A172 (cell line): ENCODE results near the gene CIROP. TPM values are rescaled to one million over a fixed set of nuclear protein-coding genes. Genes with fewer than 3 reads are reported as not detected.

ENCODE experiments used
- DNase-seq: peaks from one replicate; pipeline ENCODE4 v3.0.0-alpha.2; 2015; ENCODE audit warnings: low spot score
- total RNA-seq: library from RNA; depleted of rRNA; stranded (reverse); fragments of >200 nt; shearing (Covaris generic); gene quantifications from 2 replicates; pipeline ENCODE4 v1.2.3, GENCODE V29; 2014

Gene CIROP
- total RNA-seq, 1 experiment from 2014 or later: not detected

DNA sequence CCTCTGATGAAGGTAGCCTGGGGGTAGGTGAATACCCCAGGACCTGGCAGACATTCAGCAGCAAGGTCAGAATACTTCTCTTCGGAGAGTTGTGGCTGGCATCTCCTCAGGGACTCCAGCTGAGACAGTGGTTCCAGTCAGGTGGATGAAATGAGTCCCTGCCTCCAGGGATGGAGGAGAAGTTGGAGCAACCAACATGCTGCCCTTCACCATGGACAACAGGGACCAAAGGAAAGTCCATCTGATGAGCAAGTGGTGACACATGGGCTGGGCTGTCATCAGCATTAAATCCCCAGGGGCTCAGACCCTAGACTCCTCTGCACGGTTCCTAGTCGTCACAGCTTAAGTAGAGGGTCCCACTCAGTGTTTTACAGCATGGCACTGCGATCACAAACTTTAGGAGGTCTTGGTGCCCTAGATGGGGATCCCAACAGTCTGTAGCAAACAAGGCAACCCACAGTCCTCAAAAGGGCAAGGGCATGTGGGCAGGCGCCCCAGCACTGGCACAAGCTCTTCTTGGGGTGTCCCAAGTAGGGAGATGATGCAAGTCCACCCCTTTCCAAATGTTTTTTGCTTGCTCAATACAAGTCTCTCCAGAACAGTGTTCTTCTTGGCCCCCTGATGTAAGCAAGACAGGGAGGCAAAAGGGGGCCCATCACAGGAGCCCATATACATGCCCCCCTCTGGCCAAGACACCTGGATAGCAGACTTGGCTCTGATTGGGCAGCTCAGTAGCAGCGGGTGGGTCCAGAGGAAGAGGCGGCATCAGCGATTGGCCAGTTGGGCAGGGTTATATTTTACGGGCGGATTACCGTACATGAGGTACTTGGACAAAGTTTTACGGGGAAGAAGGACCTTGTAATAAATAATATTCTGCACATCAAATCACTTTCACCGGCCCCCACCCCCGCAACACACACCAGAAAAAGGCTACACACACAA, 36.7 kb downstream of the CIROP start:
- DNase-seq: no peak

DNA sequence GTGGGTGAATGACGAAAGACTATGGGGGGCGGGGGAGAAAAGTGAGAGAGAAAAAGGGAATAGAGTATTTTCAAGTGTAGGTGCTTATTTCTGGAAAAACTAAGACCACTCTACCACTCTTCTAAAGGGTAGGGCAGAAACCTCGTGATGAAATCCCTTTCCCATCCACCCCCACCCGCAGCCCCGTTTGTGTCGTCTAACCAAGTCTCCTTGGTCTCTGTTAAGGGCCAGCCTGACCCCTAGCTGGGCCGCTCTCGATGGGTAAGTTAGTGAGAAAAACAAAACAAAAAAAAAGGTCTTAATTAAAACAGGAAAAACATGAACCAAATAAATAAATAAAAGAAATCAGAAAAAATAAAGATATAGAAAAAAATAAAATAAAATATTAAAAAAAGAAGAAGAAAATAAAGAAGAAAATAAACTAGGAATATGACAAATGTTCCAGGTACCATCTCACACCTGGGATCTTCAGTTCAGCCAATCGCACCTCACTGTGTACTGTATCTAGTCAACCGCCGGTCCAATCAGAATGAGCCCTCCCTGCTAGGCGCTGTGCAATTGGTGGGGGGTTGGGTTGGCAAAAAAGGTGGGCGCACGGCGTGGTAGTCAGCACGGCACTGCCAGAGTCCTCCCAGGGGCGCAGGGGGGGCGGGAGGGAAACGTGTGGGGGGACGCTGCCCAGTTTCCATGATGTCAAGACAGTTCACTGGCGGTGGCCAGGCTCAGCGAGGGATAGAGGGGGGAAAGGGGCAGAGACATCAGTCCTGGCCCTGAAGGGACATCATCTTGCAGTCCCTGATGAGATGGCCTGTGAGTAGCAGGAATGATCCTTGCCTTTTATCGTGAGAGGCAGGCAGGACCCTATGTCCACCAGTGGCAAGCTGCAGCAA, 37.7 kb downstream of the CIROP start:
- no peak for DNase-seq

DNA sequence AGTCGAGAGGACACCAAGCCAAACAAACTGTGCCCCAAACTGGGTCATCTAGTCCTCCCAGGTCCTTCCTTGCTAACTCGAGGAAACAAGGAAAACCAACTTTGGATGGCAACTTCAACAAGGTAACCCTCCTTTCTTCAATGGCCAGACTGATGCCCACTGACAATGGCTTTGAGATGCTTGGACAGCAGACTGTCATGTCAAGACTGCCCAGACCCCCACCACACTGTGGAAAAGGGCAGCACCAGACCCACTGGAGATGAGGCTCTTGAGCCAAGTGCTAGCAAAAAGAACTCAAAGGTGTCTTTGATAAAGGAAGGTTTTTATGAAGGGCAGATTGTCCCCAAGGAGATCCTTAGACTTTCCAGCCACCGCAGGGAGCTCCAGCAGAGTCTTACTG, 38.4 kb downstream of the CIROP start:
- no peak for DNase-seq

DNA sequence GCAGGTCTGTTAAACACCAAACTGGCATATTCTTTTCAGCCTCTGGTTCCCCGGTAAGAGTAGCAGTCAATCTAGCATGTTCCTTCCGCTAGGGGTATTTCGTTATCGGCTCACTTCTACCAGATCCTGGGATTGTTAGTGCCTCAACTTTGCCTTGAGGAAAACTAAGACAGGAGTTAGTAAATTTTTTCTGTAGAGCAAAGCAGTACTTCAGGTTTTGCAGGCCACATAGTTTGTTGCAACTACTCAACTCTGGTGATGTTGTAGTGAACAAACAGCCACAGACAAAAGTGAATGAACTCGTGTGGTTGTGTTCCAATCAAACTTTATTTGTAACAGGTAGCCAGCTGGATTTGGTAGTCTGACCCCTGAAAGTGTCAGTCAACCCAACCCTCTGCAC, 41.2 kb downstream of the CIROP start:
- DNase-seq: no peak

DNA sequence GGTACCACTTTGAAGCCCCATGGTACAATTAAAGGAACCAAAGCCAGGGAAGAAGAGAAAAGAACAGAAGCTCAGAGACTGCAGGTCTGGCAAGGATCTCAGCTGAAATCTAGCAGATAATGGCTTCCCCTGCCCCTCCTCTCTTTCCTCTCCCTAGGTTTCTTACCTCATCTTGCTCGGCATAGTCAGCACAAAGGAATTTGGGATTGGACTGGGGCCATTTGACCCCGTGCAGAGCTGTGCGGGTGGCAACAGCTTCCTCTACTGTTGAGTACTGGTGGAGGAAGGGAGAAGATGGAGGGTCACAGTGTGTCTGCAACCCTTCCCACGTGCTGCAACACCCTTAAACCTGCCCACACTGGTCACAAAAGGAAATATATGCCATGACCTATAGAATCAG, 42.8 kb downstream of the CIROP start:
- DNase-seq: peak; percentile 86

DNA sequence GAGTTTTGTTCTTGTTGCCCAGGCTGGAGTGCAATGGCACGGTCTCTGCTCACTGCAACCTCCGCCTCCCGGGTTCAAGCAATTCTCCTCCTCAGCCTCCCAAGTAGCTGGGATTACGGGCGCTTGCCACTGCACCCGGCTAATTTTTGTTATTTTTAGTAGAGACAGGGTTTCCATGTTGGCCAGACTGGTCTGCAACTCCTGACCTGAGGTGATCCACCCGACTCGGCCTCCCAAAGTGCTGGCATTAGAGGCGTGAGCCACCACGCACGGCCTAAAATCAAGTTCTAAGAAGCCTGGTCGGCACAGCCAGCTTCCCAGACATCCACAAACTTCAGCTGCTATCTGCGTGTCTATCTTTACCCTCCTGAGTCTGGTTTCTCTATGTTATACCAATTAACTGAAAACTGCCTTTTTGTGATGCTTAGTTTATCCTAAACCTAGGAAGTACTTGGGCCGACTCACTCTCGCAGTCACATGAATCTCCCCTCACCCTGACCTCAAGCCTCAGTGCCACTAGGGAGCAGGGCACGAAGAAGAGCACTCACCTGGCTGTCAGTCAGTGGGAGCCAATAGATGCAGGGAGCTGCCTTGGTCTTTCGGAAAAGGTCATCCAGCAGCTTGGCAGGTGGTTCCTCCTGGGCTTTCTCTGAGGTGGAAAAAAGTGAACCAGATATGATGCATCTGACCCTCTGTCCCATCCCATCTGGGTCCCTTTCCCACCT, 44.1 kb downstream of the CIROP start:
- no peak for DNase-seq

DNA sequence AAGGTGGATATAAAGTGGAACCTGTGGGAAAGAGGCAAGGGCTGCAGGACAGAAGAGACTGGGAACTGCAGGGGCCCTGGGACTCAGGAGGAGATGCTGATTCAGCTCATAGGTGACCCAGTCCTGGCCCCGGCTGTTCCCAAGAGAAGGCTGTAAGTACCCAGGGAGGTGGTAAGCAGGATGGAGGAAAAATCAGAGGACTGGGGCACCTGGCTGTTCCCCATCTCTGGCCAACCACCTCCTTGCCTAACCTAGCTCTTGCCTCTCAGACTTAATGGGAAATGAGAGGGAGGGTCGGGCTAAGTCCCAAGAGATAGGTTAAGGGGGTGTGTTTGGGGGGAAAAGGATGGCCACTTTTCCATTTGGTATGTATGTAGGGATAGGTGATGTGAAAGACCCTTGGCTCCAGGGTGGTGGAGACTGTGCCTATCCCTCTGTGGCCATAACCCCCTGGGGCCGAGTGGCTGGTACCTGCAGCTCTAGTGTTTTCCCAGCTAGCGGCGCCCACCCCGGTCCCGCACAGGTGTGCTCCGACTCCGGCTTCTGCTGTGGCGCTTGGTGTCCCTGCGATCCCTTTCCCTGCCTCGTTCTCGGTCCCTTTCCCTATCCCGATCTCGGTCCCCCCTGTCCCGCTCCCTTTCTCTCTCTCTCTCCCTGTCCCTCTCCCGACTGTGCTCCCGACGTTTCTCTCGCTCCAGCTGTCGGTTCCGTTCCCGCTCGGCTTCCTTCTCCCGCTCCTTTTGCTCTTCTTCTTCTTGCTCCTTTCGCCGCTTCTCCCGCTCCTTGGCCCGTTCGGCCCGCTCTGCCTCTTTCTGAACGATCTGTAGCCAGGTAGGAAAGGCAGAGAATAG, 45.9 kb downstream of the CIROP start:
- DNase-seq: no peak

DNA sequence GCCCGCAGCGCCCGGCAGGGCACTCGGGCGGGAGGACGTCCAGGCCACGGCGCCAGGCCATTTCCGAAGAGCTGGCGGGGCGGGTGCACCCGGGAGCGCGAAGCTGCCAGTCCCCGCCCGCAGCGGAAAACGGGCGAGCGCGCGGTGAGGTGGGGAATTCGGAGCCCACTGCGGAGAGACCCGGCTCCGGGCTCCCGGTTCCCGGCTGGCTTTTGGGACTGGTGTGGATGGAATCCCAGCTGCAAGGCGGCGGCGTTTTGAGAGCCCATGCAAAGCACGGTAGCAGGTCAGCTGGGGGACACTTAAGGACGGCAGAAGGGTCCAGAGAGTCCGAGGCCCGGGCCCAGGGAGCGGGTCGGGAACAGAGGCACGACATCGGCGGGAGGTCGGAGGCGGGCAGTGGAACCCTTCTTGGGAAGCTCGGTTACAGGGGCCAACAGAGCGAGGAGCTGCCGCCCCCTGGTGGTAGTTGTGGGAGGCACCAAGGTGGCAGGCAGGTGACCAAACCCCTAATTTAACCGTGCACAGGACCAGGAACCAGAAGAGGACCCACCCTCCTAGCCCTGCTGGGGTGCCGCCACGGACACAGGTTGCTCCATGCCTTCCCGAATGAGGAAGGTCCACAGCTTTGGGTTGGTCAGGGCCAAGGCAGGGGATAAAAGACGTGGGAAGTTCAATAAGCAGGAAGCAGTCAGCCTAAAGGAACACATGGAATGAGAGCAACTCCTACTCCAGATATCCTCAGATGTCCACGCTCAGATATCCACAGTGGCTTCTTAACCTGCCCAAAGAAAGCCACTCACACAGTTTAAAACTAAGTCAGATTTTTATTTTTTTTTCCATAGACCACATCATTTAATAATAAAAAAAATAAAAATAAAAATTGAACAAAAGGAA, 46.8 kb downstream of the CIROP start:
- DNase-seq: peak; percentile 63

DNA sequence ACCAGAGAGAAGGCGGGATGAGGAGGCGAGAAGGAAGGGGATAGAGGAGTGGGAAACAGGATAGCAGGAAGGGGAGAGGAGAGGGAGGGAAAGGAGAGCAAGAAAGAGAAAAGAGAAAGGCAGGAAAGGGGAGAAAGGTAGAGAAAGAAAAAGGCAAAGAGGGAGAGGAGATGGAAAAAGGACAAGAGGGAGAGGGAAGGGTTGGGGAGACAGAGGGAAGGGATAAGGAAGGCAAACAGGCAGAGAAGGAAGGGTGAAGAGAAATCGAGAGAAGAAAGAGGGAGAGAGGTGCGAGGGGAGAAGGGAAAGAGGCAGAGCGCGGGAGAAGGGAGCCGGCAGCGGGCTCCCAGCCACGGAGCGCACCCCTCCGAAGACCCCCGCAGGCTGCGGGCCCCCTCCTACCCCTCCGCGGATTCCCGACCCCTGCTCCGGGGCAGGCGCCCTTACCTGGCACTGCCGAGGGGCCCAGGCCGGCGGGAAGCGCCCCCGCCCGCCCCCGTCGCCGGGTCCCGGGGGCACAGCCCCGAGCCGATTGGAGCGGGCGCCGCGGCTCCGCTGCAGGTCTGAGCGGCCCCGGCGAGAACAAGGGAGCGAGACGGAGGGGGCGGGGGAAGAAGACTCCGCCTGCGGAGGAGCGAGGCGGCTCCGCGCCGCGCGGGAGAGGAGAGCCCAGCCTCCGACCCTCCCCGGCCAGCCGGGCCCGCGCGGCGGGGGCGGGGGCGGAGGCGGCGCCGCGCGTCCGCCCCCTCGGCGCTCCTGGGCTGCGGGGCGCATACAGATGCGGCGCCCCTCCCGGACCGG, 47.6 kb downstream of the CIROP start, which contains the start of gene CDH24:
TSS of gene CDH24 (minus strand) at position 565 of the 801 bp plus-strand sequence. CDS start 1,787 bp downstream, outside the sequence.
- no peak for DNase-seq

DNA sequence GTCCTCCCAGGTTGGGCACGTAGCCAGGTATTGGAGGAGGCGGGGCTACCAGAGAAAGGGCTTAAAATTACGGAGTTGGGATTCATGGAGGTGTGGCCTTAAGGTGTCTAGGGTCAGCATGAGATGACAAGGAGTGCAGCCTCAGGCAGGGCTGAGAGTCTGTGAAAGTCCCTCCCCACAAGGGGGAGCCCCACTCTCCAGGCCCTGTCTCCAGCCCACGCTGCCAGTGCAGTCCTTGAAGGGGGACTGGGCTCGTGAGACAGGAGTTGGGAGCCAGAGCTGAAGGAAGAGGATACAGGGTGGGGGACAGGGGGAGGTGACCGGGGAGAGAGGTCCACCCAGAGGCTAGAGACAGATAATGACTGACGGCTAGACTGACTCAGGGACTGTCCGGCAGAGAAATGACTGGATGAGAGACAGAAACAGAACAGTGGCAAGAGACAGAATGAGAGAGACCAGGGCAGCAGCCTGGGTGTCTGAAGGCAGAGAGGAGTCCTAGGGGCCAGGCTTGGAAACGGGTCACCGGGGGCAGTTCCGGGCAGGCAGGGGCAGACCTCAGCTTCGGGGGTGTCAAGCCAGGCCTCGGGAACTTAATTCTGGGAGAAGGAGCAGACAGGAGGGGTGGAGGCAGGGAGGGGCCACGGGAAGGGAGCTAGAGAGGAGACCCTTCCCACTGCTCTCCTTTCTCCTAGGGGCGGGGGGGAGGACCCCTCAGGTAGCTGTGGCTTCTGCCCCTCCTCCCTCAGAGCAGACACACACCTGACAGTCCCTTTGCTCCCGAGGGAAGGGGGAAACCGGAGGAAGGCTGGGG, 48.4 kb downstream of the CIROP start:
- DNase-seq: peak; percentile 57

DNA sequence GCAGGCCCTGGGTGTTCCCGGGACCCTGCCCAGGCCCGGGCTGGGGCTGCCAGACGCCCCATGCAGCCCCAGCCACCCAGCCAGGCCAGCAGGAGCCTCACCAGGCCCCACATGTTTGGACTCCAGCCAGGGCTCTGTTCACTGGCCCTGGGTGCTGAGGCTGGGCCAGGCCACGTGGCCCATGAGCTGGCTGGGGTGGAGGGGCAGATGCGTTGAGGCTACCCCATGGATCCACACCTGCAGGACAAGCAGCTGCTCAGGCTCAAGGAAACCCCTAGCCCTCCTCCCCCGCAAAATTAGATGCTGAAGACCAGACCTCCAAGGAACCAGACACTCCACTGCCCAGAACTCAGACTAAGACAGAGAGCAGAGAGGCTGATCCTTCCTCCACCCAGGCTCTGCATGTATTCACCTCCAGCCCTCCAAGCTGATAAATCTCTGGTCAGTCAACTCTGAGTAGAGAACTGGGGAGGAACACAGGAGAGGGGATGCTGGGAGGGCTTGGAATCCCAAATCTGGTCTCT, 49.1 kb downstream of the CIROP start:
- DNase-seq: no peak

DNA sequence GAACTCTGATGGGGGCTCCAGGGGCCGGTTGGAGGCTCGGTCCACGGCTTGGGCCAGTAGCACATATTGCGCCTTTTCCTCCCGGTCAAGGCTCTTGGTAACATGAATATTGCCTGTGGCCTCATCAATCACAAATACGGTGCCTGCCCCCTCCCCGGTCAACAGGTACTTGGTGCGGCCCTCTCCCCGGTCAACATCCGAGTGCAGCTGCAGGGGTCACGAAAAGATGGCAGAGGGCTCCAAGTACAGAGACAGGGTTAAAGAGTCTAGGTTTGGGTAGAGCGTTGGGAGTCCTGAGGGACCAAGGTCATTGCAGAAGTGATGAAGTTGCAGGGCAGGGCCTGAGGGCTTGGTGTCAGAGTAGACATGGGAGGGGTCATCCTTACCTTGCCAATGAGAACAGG, 49.6 kb downstream of the CIROP start:
- no peak for DNase-seq

DNA sequence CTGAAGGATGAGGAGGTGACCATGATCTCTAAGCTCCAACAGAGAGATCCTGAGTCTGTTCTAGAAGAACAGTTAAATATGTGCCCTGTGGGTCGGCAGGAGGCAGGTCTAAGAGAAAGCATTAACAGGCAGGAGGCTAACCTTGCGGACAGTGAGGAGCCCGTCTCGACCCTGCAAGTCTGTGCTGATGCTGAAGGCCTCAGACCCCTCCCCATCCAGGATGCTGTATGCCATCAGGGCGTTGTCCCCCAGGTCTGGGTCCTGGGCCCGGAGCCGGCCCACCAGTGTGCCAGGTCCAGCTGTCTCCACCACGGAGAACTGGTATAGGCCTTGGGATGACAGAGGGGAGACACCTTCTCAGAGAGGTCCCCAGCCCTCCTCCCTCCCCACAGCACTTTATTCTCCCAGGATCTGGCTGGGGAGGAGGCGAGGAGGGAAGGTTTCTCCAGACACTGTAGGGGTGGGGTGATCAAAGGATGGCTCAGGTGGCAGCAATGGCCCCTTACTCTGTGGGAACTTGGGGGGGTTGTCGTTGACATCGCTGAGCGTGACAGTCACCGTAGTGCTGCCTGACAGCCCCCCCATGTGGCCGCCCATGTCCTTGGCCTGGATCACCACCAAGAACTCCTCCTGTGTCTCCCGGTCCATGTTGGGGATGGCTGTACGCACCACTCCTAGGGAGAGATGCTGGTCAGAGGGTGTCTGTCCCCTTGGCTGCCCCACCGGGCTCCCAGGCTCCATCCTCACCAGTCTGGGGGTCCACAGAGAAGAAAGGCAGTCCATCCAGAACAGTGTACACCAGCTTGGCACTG, 50.6 kb downstream of the CIROP start:
- DNase-seq: no peak

DNA sequence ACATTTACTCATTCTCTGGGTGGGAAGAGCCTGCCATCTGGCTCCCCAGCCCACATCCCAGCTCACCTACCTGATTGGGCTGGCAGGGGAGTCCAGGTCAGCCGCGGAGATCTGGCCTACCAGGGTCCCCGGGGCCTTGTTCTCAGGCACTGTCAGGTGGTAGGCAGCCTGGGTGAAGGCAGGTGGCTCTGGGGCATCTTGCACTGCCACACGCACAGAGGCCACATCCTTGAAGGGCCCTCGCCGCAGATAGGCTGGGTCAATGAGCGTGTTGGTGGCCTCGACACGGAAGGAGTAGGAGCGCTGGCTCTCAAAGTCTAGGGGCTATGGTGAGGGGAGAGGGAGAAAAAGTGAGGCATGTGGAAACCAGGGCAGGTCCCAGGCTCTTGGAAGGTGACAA, 51.4 kb downstream of the CIROP start:
- DNase-seq: no peak

DNA sequence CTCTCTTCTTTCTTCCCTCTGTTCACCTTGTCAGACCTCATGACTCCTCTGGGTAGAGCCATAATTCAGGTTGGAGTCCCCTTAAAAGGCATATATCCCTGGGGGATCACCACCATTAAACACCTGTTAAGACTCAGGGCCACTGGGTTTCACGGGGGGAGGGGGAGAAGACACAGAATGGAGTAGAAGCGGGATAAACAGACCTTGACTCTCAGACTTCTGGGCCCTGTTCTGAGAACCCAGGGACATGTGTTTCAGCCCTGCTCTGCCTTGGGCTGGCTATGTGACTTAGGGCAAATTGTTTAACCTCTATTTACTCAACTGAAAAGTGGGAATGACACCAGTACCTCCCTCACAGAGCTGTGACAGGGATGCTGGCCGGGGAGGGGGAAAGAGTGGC, 52.1 kb downstream of the CIROP start:
- no peak for DNase-seq

DNA sequence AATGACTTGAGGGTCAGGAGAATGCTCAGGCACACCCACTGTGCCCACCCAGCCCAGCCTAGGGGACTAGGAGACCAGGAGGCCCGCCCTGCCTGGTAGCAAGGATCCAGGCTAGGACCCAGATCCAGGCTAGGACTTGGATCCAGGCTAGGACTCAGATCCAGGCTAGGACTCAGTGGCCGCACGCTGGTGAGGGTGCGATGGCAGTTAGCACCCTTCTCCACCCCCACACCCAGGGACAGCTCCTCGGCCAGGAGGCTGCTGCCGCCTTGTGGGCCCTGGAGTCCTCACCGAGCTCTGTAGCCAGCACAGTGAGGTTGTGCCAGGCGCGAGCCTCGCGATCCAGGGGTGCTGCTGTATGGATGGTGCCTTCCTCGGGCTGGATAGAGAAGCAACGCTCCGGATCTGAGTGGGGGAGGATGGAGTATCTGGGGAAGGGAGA, 52.6 kb downstream of the CIROP start:
- DNase-seq: no peak
